Left ventricle myocardium inferior (tissue), 1 donor: Measurements from ENCODE around the gene ESYT2. TPM values are rescaled to one million over a fixed set of nuclear protein-coding genes. Genes with fewer than 3 reads are reported as not detected.
"Not testable (repeated sequence)": the region's sequence is repeated elsewhere in the genome, so short reads cannot be mapped to it uniquely, and the experiment has no call there.

Experiments used
- DNase-seq: peaks from one replicate; pipeline ENCODE4 v3.0.0-alpha.2; 2020
- H3K27ac ChIP-seq: fragments of 200-600 bp; replicated peaks from 2 replicates; pipeline ENCODE4 v1.8.0; 2021
- H3K27me3 ChIP-seq: fragments of 200-600 bp; 2 replicates; pipeline ENCODE4 v1.8.0; 2021; ENCODE audit warnings: low read depth
- H3K36me3 ChIP-seq: fragments of 200-600 bp; 2 replicates; pipeline ENCODE4 v1.8.0; 2021
- H3K4me1 ChIP-seq: fragments of 200-600 bp; 2 replicates; pipeline ENCODE4 v1.8.0; 2021
- H3K4me3 ChIP-seq: fragments of 200-600 bp; 2 replicates; pipeline ENCODE4 v1.8.0; 2021; ENCODE audit warnings: mild to moderate bottlenecking, moderate library complexity
- H3K9me3 ChIP-seq: fragments of 200-600 bp; replicated peaks from 2 replicates; pipeline ENCODE4 v1.8.0; 2021
- intact Hi-C: fragments of 100-400 bp; cut with micrococcal nuclease; formaldehyde crosslinking; loops from one replicate; pipeline ENCODE4 v1.11.0; 2022
- total RNA-seq: library from RNA; stranded (reverse); fragmentation: NEBNext Ultra II Directional; extraction: Animal tissue kit (Norgen Biotek cat#: 25700); gene quantifications from one replicate; pipeline ENCODE4 v1.2.1, GENCODE V29; 2021
- TF ChIP-seq, protein P1 (sequence below): fragments of 200-600 bp; IDR thresholded peaks from 2 replicates; pipeline ENCODE4 v1.8.0; 2021; ENCODE audit warnings: antibody characterized with exemption, mild to moderate bottlenecking, borderline replicate concordance
- donor health status: DM: no; HTN: yes; CAD: no; lungs with severe emphysema.

Gene ESYT2
- total RNA-seq, 1 donor from 2014 or later = 41.1 TPM

DNA sequence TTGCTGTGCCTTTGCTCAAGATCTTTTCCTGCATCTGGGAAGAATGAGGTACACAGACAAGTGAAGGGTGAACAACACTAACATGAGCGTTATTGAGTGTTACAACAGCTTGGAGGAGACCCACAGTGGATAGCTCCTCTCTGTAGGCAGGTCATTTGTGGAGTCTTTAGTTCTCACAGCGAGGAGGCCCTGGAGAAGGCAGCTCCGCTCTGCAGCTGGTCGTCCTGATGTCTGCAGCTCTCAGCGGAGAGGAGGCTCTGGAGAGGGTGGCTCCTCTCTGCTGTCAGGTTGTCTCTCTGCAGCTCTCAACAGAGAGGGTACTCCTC, 20.1 kb upstream of the ESYT2 start:
- TF ChIP-seq, protein P1, sequence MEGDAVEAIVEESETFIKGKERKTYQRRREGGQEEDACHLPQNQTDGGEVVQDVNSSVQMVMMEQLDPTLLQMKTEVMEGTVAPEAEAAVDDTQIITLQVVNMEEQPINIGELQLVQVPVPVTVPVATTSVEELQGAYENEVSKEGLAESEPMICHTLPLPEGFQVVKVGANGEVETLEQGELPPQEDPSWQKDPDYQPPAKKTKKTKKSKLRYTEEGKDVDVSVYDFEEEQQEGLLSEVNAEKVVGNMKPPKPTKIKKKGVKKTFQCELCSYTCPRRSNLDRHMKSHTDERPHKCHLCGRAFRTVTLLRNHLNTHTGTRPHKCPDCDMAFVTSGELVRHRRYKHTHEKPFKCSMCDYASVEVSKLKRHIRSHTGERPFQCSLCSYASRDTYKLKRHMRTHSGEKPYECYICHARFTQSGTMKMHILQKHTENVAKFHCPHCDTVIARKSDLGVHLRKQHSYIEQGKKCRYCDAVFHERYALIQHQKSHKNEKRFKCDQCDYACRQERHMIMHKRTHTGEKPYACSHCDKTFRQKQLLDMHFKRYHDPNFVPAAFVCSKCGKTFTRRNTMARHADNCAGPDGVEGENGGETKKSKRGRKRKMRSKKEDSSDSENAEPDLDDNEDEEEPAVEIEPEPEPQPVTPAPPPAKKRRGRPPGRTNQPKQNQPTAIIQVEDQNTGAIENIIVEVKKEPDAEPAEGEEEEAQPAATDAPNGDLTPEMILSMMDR = no peak
- intact Hi-C loops = no loop called here
- Histone ChIP-seq H3K4me1 (peaks cover 47% of the 10 kb centered on the region), H3K27me3 (no peaks in the 10 kb centered on the region), H3K9me3 (no peaks in the 10 kb centered on the region), H3K36me3 (no peaks in the 10 kb centered on the region), H3K4me3 (no peak overlapping the region), H3K27ac (no peak overlapping the region)
- DNase-seq = no peak

DNA sequence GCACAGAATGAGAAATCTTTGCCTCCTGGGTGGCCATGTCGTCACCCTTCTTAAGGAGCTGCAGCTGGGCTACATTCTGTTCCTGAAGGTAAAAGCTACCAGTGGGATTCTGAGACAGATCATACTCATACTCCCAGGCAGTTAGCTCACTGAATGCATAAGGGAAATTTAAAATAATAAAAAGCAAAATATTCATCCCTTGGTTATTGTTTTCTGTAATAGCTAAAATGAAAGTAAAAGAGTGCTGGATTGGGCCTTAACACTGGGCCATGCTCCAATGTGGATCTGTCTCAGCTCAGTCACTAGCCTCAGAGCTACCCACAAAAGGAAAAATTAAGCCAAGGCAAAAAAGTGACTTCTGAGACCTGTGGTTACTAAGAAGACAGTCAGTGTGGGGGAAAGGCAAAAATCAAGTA, 18.1 kb upstream of the ESYT2 start:
- H3K27me3 ChIP-seq = no peaks in the 10 kb centered on the region
- TF ChIP-seq, protein P1 = no peak
- no peaks in the 10 kb centered on the region for H3K36me3 ChIP-seq
- intact Hi-C loops = no loop called here
- peaks cover 38% of the 10 kb centered on the region for H3K4me1 ChIP-seq
- peak overlapping the region; percentile 50 for H3K4me3 ChIP-seq
- H3K9me3 ChIP-seq = no peaks in the 10 kb centered on the region
- DNase-seq = no peak
- H3K27ac ChIP-seq = peak overlapping the region; percentile 63

DNA sequence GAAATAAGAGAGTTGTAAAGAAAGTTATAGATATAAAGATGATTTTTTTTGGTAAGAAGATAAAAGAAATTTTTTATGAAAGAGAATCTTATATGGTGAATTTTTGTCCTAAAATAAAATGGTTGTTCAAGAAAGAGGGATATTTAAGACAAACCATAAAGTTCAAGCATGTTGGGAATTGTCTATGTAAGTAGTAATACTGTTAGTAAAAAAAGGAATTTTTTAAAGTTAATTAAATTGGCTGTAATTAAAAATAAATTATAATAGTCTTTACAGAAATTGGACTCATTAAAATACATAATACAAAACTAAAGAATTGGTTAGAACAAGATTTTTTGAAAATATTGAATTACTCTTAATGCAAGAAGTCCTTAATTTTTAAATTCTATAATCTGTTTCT, 17.0 kb upstream of the ESYT2 start:
- H3K27me3 ChIP-seq = no peaks in the 10 kb centered on the region
- intact Hi-C loops = no loop called here
- no peak overlapping the region for H3K27ac ChIP-seq
- H3K4me1 ChIP-seq = peaks cover 27% of the 10 kb centered on the region
- H3K9me3 ChIP-seq = no peaks in the 10 kb centered on the region
- no peaks in the 10 kb centered on the region for H3K36me3 ChIP-seq
- TF ChIP-seq, protein P1 = no peak
- H3K4me3 ChIP-seq = no peak overlapping the region
- no peak for DNase-seq

DNA sequence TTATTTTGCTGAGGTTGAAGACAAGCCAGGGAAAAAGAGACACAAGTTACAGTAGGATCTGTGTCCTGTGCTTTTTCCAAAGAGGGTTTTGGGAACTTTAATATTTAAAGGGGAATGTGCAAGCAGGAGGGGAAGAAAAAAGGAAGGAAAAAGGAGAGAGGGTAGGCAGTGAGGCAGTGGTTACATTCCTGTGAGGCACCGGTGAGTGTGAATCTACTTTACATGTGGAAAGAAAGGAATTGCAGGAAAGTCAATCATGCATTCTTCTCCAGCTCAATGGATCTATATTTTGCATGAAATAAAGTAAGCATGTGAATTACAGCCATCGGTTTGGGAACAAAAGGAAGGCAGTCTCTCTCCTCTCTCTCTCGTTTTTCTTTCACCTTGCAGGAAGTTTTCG, 14.5 kb upstream of the ESYT2 start:
- no peaks in the 10 kb centered on the region for H3K27me3 ChIP-seq
- intact Hi-C loops = no loop called here
- H3K9me3 ChIP-seq = no peaks in the 10 kb centered on the region

DNA sequence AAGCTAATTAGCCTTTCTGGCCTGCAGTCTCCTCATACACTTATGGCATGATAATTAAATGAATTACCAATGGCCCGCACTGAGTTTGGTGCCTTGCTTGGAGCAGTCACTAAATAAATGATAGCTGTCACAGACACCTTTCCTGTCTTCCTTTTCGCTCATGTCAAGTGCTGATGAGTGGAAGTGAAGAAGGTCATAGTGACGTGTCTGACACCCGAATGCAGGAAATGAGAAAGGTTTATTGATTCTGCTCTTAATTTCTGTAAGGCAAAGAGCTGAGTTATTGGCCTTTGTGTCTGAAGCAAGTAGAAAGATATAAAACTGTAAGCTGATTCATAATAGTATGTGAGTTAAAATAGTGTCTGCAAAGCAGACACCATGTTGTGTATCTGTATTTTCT, 13.2 kb upstream of the ESYT2 start:
- no peaks in the 10 kb centered on the region for H3K36me3 ChIP-seq
- intact Hi-C loops = no loop called here
- no peak overlapping the region for H3K4me3 ChIP-seq
- peaks cover 2% of the 10 kb centered on the region for H3K4me1 ChIP-seq
- H3K27me3 ChIP-seq = no peaks in the 10 kb centered on the region
- DNase-seq = no peak
- no peaks in the 10 kb centered on the region for H3K9me3 ChIP-seq
- TF ChIP-seq, protein P1 = no peak
- no peak overlapping the region for H3K27ac ChIP-seq

More for the DNA sequence above, 14.5 kb upstream of the ESYT2 start:
- TF ChIP-seq, protein P1 = no peak
- Histone ChIP-seq H3K4me1 (peaks cover 10% of the 10 kb centered on the region), H3K4me3 (no peak overlapping the region), H3K27ac (no peak overlapping the region), H3K36me3 (no peaks in the 10 kb centered on the region)
- no peak for DNase-seq

DNA sequence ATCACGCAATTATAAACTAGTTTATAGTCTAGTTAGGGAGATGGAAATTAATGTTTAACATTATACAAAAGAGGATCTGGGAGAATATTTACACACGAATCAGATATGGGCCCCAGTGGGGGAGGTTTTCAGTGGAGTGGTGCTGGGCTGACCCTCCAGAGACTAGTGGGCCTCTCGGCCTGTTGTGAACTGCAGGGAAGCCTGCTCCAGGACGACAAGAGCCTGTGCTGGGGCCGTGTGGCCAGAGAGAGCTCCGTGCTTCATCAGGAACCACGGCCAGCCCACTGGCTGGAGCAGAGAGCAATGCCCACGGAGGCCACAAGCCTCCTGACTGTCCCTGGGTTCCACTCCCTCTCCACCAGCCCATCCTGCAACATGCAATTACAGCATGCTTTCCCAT, 11.3 kb upstream of the ESYT2 start:
- Histone ChIP-seq H3K27ac (no peak overlapping the region), H3K27me3 (no peaks in the 10 kb centered on the region), H3K4me1 (no peaks in the 10 kb centered on the region), H3K36me3 (no peaks in the 10 kb centered on the region), H3K9me3 (no peaks in the 10 kb centered on the region), H3K4me3 (no peak overlapping the region)
- DNase-seq = no peak
- TF ChIP-seq, protein P1 = no peak
- intact Hi-C loops = no loop called here

DNA sequence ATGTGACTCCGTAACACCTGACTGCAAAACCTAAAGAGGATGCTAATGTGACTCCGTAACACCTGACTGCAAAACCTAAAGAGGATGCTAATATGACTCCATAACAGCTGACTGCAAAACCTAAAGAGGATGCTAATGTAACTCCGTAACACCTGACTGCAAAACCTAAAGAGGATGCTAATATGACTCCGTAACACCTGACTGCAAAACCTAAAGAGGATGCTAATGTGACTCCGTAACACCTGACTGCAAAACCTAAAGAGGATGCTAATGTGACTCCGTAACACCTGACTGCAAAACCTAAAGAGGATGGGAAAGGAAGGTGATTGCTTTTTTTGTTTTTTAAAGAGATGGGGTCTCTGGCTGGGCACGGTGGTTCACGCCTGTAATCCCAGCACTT, 9.9 kb upstream of the ESYT2 start:
- H3K36me3 ChIP-seq, DNase-seq, H3K9me3 ChIP-seq, intact Hi-C loops, H3K27ac ChIP-seq, H3K27me3 ChIP-seq, H3K4me3 ChIP-seq: not testable (repeated sequence)
- H3K4me1 ChIP-seq = peaks cover 11% of the 10 kb centered on the region
